GM12875 (cell line): ENCODE measurements around the gene DIDO1.

Experiments used
- H3K4me3 ChIP-seq: one replicate; pipeline ENCODE4 v1.5.1; 2011; ENCODE audit warnings: low read depth, low read length, control low read depth
- TF ChIP-seq, protein P1 (sequence below): IDR thresholded peaks from 2 replicates; pipeline ENCODE4 v1.5.1; 2011; ENCODE audit warnings: low read depth, mild to moderate bottlenecking, control low read depth, inconsistent platforms, low read length, moderate library complexity, borderline replicate concordance; ENCODE audit not compliant: insufficient read depth

Gene DIDO1

DNA sequence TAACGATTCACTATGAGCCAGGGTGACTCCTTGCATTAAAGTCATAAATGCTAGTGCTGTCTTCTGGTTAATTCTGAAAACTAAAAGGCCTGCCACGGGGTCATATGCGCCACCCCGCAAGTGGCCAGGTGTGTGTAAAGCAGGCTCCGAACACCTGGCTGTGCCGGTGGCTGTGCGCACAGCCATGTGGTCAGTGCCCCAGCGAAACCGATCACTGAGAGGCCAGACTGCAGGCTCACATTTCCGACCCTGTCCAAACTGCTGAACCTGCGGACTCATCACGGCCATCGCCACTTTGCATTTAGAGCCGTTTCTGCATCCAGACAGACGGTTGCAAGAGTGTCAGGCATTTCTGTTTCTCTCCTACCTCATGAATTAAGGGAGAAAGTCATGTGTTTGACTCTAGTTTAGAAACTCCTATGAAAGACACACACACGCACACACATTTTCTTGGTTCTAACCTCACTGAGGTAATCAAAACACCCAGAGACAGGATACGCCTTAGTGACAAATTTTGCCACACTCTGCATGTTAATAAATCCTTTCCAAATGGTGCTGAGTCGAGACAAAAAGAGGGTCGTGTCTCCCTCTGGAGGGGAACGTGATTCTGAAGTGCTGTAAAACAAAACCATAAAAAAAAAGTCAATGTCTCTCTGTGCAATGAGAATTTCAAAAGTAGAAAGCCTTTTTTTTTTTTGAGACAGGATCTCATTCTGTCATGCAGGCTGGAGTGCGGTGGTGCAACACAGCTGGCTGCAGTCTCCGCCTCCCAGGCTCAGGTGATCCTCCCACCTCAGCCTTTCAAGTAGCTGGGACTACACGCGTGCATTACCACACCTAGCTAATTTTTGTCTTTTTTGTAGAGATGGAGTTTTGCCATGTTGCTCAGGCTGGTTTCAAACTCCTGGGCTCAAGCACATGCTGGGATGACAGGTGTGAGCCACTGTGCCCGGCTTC is 33.7 kb downstream of the DIDO1 start:
- H3K4me3 ChIP-seq, result no peak overlapping the region
- TF ChIP-seq, protein P1, sequence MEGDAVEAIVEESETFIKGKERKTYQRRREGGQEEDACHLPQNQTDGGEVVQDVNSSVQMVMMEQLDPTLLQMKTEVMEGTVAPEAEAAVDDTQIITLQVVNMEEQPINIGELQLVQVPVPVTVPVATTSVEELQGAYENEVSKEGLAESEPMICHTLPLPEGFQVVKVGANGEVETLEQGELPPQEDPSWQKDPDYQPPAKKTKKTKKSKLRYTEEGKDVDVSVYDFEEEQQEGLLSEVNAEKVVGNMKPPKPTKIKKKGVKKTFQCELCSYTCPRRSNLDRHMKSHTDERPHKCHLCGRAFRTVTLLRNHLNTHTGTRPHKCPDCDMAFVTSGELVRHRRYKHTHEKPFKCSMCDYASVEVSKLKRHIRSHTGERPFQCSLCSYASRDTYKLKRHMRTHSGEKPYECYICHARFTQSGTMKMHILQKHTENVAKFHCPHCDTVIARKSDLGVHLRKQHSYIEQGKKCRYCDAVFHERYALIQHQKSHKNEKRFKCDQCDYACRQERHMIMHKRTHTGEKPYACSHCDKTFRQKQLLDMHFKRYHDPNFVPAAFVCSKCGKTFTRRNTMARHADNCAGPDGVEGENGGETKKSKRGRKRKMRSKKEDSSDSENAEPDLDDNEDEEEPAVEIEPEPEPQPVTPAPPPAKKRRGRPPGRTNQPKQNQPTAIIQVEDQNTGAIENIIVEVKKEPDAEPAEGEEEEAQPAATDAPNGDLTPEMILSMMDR, result no peak

DNA sequence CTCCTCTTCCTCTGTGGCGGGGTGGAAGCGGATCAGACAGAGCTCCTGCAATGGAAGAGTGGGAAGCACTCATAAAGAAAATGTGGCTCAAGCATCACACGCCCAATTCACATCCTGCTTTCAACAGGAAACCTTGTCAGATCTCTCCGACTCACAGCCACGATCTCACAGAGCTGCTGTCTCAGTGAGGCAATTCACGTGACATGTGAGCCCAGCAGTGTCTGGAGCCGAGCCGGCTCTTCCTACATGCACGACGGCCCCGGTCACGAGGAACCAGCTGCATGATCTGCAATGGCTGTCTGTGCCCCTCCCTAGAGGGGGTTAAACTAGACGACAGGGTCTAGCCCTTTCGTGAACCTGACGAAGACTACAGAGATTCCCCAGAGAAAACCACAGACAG is 35.2 kb downstream of the DIDO1 start:
- H3K4me3 ChIP-seq, result no peak overlapping the region
- TF ChIP-seq, protein P1, result no peak

DNA sequence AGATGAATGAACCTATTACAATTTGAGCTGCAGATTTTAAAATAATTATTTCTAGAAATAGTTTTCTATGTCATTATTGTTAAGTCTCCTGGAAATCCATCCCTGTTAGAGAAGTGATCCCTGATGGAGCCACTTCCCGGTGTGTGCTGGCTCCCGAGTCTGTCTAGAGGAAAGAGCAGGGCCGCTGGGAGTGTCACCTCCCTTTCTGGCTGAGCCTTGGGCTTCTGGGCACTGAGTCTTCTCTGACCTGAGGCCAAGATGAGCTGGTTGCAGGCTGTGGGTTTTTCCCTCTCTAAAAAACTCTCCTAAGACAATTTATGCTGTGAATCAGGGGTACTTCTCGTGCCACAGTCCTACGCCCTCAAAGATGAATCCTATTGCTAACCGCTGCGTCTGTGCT is 35.9 kb downstream of the DIDO1 start:
- TF ChIP-seq, protein P1, result no peak
- no peak overlapping the region for H3K4me3 ChIP-seq

DNA sequence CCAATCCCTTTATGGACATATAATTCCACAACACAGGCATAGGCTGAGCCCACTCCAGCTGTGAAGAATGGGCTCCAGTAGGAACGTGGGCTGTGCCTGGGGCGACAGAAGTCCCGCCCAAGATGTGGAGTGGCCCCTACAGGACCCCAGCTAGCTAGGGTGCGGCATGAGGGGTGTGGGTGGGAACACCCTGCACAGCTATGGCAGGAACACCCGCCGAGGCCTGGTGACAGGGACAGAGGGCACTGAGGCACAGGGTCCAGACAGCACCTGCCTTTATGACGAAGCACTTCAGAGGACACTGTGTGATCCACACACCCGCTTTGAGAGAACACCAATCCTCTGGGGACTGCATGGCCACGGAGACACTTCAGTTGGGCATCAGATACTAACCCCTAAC is 36.4 kb downstream of the DIDO1 start:
- TF ChIP-seq, protein P1, result no peak
- no peak overlapping the region for H3K4me3 ChIP-seq

DNA sequence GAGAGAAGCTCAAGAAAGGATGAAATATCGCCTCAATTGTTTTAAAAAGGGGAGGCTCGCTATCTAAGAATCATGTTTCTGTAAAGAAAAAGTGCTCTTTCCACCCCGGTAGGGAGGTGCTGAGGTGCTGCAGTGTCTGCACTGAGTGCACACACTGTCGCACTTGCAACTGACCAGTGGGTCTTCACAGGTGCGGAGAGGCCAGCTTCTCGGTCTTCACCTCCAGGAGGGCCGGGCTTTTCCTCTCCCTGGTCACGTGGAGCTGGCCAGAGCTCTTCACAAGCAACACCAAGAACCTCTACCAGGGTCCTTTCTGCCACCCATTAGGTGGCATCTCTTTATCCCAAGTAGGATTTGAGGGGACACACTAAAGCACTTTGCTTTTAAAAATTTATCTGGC is 36.9 kb downstream of the DIDO1 start:
- H3K4me3 ChIP-seq, result no peak overlapping the region
- TF ChIP-seq, protein P1, result no peak

DNA sequence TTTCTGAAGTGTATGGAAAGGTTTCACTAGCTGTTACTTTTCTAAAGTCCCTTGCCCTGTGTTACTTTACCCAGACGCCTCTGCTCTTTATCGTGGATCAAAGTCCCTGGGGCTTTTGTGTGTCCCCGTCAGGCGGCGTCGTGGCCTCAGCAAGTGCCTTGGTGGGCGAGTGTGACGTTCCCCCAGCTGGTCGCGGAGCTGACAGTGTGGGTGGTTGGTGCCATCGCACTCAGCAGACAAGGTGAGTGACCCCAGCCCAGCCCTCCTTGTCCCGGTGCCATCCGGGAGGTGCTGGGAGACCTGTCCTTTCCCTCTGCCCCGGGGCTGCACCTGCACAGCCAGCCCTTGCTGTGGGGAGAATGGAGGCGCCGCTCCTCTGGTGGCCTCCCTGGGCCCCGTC is 37.4 kb downstream of the DIDO1 start:
- TF ChIP-seq, protein P1, result no peak

DNA sequence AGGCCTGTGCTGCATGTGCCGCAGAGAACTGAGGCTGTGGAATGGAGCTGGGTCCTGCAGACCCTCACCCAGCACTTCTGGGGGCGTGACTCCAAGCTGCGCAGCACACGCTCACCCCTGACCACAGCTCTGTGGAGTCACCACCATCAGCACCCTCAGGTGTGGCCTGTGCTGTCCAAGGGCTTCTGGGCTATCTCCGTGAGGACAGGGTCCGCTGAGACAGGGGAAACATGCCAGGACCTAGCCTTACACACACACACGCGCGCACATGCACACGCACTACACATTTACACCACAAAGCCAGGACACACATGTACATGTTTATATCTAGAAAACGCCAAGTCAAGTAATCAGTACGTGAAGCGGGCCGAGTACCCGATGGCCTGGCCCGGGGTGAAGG is 37.9 kb downstream of the DIDO1 start:
- no peak overlapping the region for H3K4me3 ChIP-seq
- TF ChIP-seq, protein P1, result no peak

More for the DNA sequence above, 37.4 kb downstream of the DIDO1 start:
- no peak overlapping the region for H3K4me3 ChIP-seq
